Fibroblast of pulmonary artery (primary cell): Measurements from ENCODE around the gene B3GAT1.

Source experiments
- DNase-seq: peaks from one replicate; pipeline ENCODE4 v3.0.0-alpha.2; 2010; ENCODE audit warnings: low read depth
- H3K4me3 ChIP-seq: replicated peaks from 2 replicates; pipeline ENCODE4 v1.5.1; 2011; ENCODE audit warnings: low read depth, mild to moderate bottlenecking, control low read depth, low read length, moderate library complexity
- CTCF ChIP-seq: IDR thresholded peaks from 2 replicates; pipeline ENCODE4 v1.5.1; 2011; ENCODE audit warnings: mild to moderate bottlenecking, control low read depth, low read length, inconsistent platforms; ENCODE audit errors: missing control alignments

The B3GAT1 gene

GRCh38 chr11:134374171-134374570 lies 37.9 kb downstream of the B3GAT1 start:
- no peak for DNase-seq
- no peak overlapping the region for H3K4me3 ChIP-seq
- no peak for TF ChIP-seq CTCF

DNA sequence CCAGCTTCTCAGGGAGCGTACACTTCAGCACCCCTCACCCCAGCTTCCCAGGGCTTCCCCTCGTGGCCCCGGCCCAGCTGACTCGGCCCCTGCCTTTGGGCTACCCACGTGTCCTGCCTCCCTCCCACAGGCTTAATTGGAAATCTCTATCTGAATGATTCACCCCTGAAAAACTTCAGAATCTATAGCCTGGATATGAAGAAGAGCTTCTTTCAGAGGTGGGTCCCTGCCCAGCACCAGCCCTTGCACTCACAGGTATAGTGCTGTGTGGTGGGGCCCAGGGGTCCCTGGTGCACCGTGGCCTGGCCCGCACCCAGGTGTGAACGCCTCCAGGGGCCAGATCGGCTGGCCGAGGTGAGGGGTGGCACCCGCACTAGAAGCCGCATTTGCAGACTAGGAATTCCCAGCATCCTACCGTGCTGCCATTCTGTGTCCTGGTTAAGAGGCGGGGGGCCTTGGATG lies 38.4 kb downstream of the B3GAT1 start:
- H3K4me3 ChIP-seq = no peak overlapping the region
- DNase-seq = no peak
- no peak for TF ChIP-seq CTCF

GRCh38 chr11:134372961-134373360 lies 39.1 kb downstream of the B3GAT1 start:
- no peak overlapping the region for H3K4me3 ChIP-seq
- DNase-seq = no peak
- no peak for TF ChIP-seq CTCF

- DNase-seq = no peak
- no peak for TF ChIP-seq CTCF
- no peak overlapping the region for H3K4me3 ChIP-seq
Observed at GRCh38 chr11:134372536-134372935, 39.5 kb downstream of the B3GAT1 start.

DNA sequence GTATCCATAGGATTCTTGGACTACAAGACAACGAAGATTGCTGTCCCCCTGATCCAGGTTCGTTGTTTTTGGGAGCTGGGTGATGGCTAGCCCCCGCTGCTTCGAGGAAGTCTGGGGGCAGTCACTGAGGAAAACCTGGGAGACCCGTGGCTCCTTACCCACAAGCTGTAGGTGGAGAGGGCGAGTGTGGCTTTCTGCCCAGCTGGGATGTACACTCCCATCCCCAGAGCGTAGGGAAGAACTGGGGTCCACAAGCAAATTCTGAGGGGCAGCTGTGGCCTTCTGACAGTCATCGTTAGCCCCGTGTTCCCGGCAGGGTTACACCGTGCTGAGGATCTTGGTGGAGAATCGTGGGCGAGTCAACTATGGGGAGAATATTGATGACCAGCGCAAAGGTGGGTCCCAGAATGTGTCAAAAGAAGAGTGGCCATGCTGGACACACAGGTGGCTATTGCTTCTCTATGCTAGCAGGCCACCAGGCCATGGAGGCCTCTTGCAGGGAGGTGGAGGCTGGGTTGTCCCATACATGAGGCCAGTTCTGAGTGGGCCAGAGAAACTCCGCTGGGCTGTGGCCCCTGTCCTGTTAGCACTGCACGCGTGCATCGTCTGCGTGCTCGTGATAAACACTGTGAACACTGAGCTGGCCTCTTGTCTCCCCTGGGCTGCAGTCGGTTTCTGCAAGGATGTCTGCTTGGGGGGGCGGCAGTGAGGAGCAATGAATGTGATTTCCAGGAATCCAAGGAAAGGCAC lies 40.4 kb downstream of the B3GAT1 start:
- H3K4me3 ChIP-seq = no peak overlapping the region
- no peak for DNase-seq
- no peak for TF ChIP-seq CTCF

DNA sequence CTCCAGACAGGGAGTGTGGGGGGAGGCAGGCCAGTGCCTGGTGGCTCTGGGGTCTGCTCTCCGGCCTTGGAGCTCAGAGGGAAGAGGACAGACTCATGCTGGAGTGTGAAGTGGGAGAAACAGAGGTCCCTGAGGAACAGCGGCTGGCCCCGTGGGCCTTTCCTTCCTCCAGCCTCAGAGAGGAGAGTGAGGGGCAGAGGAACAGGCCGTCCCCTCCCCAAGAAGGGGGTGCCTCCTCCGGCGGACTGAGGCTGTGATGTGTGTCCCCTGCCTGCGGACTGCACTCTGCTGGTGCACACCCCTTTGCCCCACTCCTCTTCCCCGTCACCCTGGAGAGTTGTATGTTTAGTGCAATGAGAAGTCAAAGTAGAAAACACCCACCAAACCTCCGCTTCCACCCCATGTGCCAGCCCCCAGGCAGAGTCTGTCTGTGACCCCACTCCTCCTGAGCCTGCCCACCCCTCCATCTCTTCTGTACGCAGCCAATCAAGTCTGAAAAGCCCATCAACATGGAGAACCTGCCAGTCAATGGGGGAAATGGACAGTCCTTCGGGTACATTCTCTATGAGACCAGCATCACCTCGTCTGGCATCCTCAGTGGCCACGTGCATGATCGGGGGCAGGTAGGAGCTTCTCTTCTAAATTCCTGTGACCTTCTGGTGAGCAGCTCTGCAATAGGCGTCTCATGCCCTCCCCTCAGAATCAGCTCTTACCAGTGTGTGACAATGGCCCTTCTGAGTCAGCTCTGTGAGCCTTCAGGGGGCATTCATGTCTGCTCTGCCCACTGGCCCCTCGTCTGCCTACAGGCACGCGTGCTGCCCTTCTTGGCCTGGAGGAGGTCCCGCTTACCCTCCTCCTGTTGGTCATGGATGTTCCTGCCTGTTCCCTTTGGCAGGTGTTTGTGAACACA lies 41.3 kb downstream of the B3GAT1 start:
- DNase-seq = no peak
- no peak for TF ChIP-seq CTCF
- H3K4me3 ChIP-seq = no peak overlapping the region
